ENCODE measurements around the gene CCL1.

The CCL1 gene

DNA sequence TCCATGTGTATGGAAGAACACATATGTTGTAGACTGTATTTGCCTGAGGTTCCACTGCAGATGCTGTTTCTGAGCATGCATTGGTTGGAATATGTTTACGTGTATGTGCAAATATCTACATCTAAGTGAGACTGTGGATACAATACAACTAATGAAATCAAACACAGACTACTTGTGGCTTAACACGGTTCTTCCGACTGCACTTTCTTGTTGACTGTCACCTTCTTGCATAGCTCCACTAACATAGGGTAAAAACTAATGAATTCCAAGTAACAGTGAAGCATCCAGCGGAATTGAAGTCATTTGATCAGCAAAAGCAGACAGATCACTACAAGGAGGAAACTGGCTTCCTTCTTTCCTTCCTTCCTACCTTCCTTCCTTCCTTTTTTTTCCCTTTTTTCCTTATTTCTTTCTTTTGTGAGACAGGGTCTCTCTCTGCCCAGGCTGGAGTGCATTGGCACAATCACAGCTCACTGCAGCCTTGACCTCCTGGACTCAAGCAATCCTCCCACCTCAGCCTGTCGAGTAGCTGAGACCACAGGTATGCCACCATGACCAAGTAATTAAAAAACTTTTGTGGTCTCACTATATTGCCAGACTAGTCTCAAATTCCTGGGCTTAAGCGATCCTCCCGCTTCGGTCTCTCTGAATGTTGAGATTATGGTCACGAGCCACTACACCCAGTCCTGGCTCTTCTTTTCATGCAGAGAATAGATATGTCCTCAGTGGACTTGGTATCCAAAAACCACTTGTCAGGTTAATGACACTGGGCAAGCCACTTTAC, 22.0 kb upstream of the CCL1 start:
- DNase-seq (ENCODE audit: low read depth) = no peak
- no peak overlapping the region for H3K4me3 ChIP-seq (ENCODE audit: control insufficient read depth, low read depth, low read length)
- TF ChIP-seq, protein P1, sequence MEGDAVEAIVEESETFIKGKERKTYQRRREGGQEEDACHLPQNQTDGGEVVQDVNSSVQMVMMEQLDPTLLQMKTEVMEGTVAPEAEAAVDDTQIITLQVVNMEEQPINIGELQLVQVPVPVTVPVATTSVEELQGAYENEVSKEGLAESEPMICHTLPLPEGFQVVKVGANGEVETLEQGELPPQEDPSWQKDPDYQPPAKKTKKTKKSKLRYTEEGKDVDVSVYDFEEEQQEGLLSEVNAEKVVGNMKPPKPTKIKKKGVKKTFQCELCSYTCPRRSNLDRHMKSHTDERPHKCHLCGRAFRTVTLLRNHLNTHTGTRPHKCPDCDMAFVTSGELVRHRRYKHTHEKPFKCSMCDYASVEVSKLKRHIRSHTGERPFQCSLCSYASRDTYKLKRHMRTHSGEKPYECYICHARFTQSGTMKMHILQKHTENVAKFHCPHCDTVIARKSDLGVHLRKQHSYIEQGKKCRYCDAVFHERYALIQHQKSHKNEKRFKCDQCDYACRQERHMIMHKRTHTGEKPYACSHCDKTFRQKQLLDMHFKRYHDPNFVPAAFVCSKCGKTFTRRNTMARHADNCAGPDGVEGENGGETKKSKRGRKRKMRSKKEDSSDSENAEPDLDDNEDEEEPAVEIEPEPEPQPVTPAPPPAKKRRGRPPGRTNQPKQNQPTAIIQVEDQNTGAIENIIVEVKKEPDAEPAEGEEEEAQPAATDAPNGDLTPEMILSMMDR (conservative IDR thresholded peaks at IDR 0.05; ENCODE audit: control insufficient read depth, insufficient read depth, low read depth, low read length) = no peak

DNA sequence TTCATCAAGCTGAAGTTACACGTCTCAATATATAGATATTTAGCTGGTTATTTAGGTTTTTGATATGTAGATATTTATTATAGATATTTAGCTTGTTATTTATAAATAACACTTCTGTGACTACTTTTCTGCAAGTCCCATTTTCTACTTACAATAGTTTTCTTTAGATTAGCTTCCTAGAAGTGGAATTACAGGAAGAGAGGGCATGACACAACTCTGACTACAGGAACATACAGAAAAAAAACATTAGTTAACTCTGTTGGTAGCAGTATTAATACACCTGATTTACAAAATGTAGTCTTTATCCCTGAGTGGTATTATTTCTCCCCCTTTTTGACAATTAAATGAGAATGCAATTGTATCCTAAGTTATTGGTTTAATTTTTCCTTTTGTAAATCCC, 21.2 kb upstream of the CCL1 start:
- no peak for DNase-seq (ENCODE audit: low read depth)
- H3K4me3 ChIP-seq (ENCODE audit: control insufficient read depth, low read depth, low read length) = no peak overlapping the region
- TF ChIP-seq, protein P1 (conservative IDR thresholded peaks at IDR 0.05; ENCODE audit: control insufficient read depth, insufficient read depth, low read depth, low read length) = no peak

DNA sequence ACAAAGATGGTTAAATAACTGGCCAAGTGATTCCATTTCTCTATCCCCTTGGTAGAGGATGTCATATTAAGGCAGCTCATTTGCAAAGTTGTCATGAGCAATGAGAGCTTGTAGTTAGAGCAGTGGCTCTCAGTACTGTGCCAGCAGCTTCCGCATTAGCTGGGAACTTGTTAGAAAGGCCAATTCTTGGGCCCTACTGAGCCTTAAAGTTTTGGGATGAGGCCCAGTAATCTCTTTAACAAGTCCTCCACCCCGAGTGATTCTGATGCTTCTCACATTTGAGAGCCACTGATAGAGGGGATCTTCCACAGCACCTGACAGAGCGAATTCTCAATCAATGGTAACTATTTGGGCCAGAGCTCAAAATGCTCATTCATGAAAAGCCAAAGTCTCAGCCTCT, 20.2 kb upstream of the CCL1 start:
- no peak for DNase-seq (ENCODE audit: low read depth)
- TF ChIP-seq, protein P1 (conservative IDR thresholded peaks at IDR 0.05; ENCODE audit: control insufficient read depth, insufficient read depth, low read depth, low read length) = no peak
- H3K4me3 ChIP-seq (ENCODE audit: control insufficient read depth, low read depth, low read length) = no peak overlapping the region

DNA sequence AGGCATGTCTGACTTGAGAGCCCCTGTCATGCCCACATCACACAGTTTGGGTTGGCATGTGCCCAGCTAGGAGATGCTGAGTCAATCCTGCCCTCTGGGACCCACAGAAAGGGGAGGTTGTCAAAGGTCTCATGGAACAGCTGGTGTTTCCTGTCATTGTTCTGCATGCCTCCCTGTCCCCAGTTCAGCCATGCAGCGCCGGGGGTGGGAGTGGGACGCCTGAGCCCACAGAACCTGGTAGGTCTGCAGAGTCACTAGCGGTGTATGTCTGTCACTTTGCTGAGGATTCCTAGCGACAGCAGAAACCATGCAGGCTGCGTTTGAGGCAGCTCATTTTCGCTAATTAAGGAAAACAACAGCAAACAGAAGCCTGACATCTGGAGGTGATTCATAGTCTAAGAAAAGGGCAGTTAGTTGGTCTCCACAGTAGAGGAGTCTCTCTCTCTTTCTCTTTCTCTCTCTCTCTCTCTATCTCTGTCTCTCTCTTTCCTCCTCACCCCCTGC, 19.6 kb upstream of the CCL1 start:
- no peak for DNase-seq (ENCODE audit: low read depth)
- TF ChIP-seq, protein P1 (conservative IDR thresholded peaks at IDR 0.05; ENCODE audit: control insufficient read depth, insufficient read depth, low read depth, low read length) = no peak
- H3K4me3 ChIP-seq (ENCODE audit: control insufficient read depth, low read depth, low read length) = no peak overlapping the region

DNA sequence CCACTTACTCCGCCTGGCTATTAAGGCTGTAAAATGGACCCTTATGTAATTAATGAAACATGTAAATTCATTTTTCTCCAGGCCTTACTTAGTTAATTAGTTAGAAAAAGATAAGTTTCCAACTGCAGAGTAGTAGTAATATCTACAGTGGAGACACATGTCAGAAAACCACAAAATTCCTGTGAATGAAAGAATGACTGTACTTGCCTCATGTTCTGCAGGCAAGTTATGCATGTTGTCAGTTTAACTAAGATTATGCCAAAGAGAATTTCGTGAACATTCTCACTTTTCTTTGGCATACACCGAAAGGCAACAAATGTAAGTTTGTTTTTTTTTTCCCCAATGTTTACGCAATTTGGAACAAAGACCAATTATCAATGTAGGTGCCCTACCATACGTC, 16.8 kb upstream of the CCL1 start:
- DNase-seq (ENCODE audit: low read depth) = no peak
- TF ChIP-seq, protein P1 (conservative IDR thresholded peaks at IDR 0.05; ENCODE audit: control insufficient read depth, insufficient read depth, low read depth, low read length) = no peak
- no peak overlapping the region for H3K4me3 ChIP-seq (ENCODE audit: control insufficient read depth, low read depth, low read length)

DNA sequence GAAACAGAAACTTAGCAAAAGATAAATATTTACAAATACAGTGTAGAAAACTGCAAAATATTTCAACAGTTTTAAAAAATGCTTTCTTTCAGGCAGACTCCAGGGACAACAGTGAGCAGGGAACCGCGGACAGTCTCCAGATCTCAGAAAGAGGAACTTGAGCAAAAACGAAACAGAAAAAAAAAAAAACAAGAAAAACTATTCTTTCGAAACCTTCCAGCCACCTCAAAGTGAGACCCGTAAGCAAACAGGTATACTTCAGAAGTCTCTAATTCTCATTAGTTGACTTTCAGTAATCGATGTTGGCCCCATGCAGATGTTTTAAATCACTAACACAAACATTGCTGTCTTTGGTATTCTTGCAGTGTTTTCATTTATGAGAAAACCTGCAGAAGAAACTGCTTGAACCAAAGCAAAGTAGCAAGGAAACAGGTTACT, 15.7 kb upstream of the CCL1 start:
- TF ChIP-seq, protein P1 (conservative IDR thresholded peaks at IDR 0.05; ENCODE audit: control insufficient read depth, insufficient read depth, low read depth, low read length) = no peak
- DNase-seq (ENCODE audit: low read depth) = no peak
- no peak overlapping the region for H3K4me3 ChIP-seq (ENCODE audit: control insufficient read depth, low read depth, low read length)
